Endothelial cell of umbilical vein (primary cell): ENCODE results near the gene NTNG1. TPM values are rescaled to one million over a fixed set of nuclear protein-coding genes. Genes with fewer than 3 reads are reported as not detected.

Experiments
- BruUV-seq: library from RNA; stranded (reverse); fragments of 400-500 nt; replicated peaks from 2 replicates; lab custom pipeline; 2021; lab: Mats Ljungman, UMichigan
- CTCF ChIA-PET: fragments of 300-600, 350-600 bp; sonication (Branson Sonifier 250); formaldehyde crosslinking; loops from one replicate; lab custom pipeline; 2021; ENCODE audit warnings: antibody characterized with exemption, inconsistent platforms; lab: Charles Lee
- POLR2A ChIA-PET: fragments of 300-600, 350-600 bp; sonication (Branson Sonifier 250); formaldehyde crosslinking; loops from one replicate; lab custom pipeline; 2021; ENCODE audit warnings: antibody characterized with exemption, inconsistent platforms; lab: Charles Lee
- DNase-seq: peaks from one replicate; pipeline ENCODE4 v3.0.0-alpha.2; 2011; ENCODE audit warnings: low read depth, low spot score
- FAIRE-seq: peaks from 2 replicates; lab custom pipeline; 2011; peaks lifted over from hg19 to GRCh38; lab: Jason Lieb, UNC
- H2AFZ ChIP-seq: 2 replicates; pipeline ENCODE4 v1.6.0; 2012; ENCODE audit warnings: low read depth, low read length, control low read depth, inconsistent platforms
- H3K27ac ChIP-seq: 2 replicates; pipeline ENCODE4 v1.5.1; 2011; ENCODE audit warnings: low read depth, mild to moderate bottlenecking, control low read depth, low read length, moderate library complexity; ENCODE audit not compliant: insufficient read depth
- H3K27me3 ChIP-seq, 2 experiments: 2 replicates each; pipeline versions ENCODE4 v1.6.0 to v1.6.1; 2011; ENCODE audit warnings: low read length in 2 of 2, mixed read lengths in 1 of 2; ENCODE audit not compliant: control insufficient read depth in 2 of 2, insufficient read depth in 2 of 2
- H3K36me3 ChIP-seq, 2 experiments: 2 replicates in 1 of 2; 3 replicates in 1 of 2; pipeline ENCODE4 v1.5.1; 2011; ENCODE audit warnings: low read length in 2 of 2, mild to moderate bottlenecking in 1 of 2, moderate library complexity in 1 of 2; ENCODE audit not compliant: control insufficient read depth in 2 of 2, insufficient read depth in 2 of 2; ENCODE audit errors: extremely low read depth in 1 of 2
- H3K4me1 ChIP-seq: 3 replicates; pipeline ENCODE4 v1.5.1; 2011; ENCODE audit warnings: mild to moderate bottlenecking, low read length; ENCODE audit not compliant: control insufficient read depth, insufficient read depth; ENCODE audit errors: extremely low read depth
- H3K4me2 ChIP-seq: 2 replicates; pipeline ENCODE4 v1.6.1; 2011; ENCODE audit warnings: low read length, control low read depth, mixed read lengths; ENCODE audit not compliant: insufficient read depth
- H3K4me3 ChIP-seq, 3 experiments: fragments of 200-600 bp in 1 of 3; sonication (generic), shearing (Covaris generic) in 1 of 3; replicated peaks in 1 of 3; 2 replicates each; pipeline ENCODE4 v1.5.1; 2011 to 2016; ENCODE audit warnings: control low read depth in 3 of 3, low read length in 3 of 3, mild to moderate bottlenecking in 2 of 3, inconsistent platforms in 1 of 3, low read depth in 1 of 3, moderate library complexity in 1 of 3; ENCODE audit not compliant: insufficient read depth in 1 of 3
- H3K79me2 ChIP-seq: 2 replicates; pipeline ENCODE4 v1.6.0; 2012; ENCODE audit warnings: low read length, inconsistent platforms; ENCODE audit not compliant: control insufficient read depth, insufficient read depth
- H3K9ac ChIP-seq: replicated peaks from 2 replicates; pipeline ENCODE3; 2011; ENCODE audit warnings: low read length, control low read depth; ENCODE audit not compliant: insufficient read depth; ENCODE audit errors: extremely low read depth
- H3K9me1 ChIP-seq: replicated peaks from 3 replicates; pipeline ENCODE4 v1.6.0; 2011; ENCODE audit warnings: mild to moderate bottlenecking, low read length; ENCODE audit not compliant: control insufficient read depth, insufficient read depth; ENCODE audit errors: extremely low read depth
- H3K9me3 ChIP-seq: replicated peaks from 2 replicates; pipeline ENCODE4 v1.5.1; 2012; ENCODE audit warnings: low read length, inconsistent platforms; ENCODE audit not compliant: control insufficient read depth, insufficient read depth
- H4K20me1 ChIP-seq: replicated peaks from 2 replicates; pipeline ENCODE3; 2011; ENCODE audit warnings: mild to moderate bottlenecking, low read length; ENCODE audit not compliant: control insufficient read depth, insufficient read depth; ENCODE audit errors: extremely low read depth
- FOS ChIP-seq: IDR thresholded peaks from 2 replicates; pipeline ENCODE4 v1.6.1; 2011; ENCODE audit warnings: mild to moderate bottlenecking, low read length, moderate library complexity, borderline replicate concordance; ENCODE audit not compliant: insufficient read depth
- GATA2 ChIP-seq: IDR thresholded peaks from 2 replicates; pipeline ENCODE4 v1.7.0; 2011; ENCODE audit warnings: low read depth, mild to moderate bottlenecking, moderate library complexity, mixed read lengths, low read length; ENCODE audit not compliant: insufficient read length, insufficient read depth
- MAX ChIP-seq: IDR thresholded peaks from 2 replicates; pipeline ENCODE4 v1.6.1; 2011; ENCODE audit not compliant: insufficient read depth, insufficient read length
- POLR2AphosphoS5 ChIP-seq: IDR thresholded peaks from 2 replicates; pipeline ENCODE4 v1.6.1; 2012; ENCODE audit warnings: low read depth, mild to moderate bottlenecking, control low read depth, low read length, moderate library complexity; ENCODE audit not compliant: insufficient read depth
- dilution Hi-C: fragments of 300-500 bp; cut with MboI; formaldehyde crosslinking; loops from one replicate; pipeline ENCODE4 v1.15.0; 2019; ENCODE audit warnings: low sequenced_read_pairs; ENCODE audit not compliant: extremely low pct_ligation_motif_present
- intact Hi-C: fragments of 100-400 bp; cut with micrococcal nuclease; formaldehyde crosslinking; loops from one replicate; pipeline ENCODE4 v1.10.0; 2022
- polyA plus RNA-seq, 4 experiments: library from polyadenylated mRNA; depleted of rRNA in 3 of 4; stranded (reverse) in 3 of 4; unstranded in 1 of 4; fragments of >200 nt; gene quantifications; 2 replicates each; pipeline versions ENCODE4 v1.2.1 to v1.2.3, GENCODE V29; 2011 to 2012; ENCODE audit warnings: missing spikeins in 1 of 4
- total RNA-seq: library from RNA; stranded (reverse); gene quantifications from 2 replicates; pipeline ENCODE4 v1.2.3, GENCODE V29; 2021
- TF ChIP-seq, protein P1 (sequence below), 2 donors: IDR thresholded peaks; 1 replicate in 1 of 2; 2 replicates in 1 of 2; pipeline ENCODE4 v1.5.1; 2011; ENCODE audit warnings: low read length in 2 of 2, mild to moderate bottlenecking in 2 of 2, moderate library complexity in 2 of 2, control low read depth in 1 of 2, inconsistent platforms in 1 of 2, low read depth in 1 of 2; ENCODE audit not compliant: insufficient read depth in 1 of 2; ENCODE audit errors: extremely low read depth in 1 of 2

Gene NTNG1
- total and polyA plus RNA-seq, 2 donors (not counting 3 experiments of a cell fraction or from before 2014, with no cell fraction given) = not detected

DNA sequence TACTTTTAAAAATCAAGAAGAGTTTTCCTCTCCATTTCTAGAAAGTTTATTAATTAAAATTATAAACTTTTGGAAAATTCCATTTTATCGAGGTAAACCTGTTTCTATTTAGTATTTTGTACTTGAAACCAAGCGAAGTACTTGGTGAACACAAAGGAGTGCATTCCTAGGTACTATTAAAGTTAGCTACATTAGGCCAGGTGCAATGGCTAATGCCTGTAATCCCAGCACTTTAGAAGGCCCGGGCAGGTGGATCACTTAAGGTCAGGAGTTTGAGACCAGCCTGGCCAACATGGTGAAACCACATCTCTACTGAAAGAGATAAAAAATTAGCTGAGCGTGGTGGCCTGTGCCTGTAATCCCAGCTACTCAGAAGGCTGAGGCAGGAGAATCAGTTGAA lies 292.2 kb downstream of the NTNG1 start:
- ChIA-PET CTCF (no interaction called here), POLR2A (no interaction called here)
- H3K4me2 ChIP-seq = no peak overlapping the region
- H3K4me3 ChIP-seq = no peak overlapping the region
- H3K9me1 ChIP-seq = no peaks in the 10 kb centered on the region
- no peak overlapping the region for H3K27ac ChIP-seq
- H3K4me1 ChIP-seq = no peaks in the 10 kb centered on the region
- FAIRE-seq (no peak), DNase-seq (no peak)
- H2AFZ ChIP-seq = no peak overlapping the region
- H3K36me3 ChIP-seq = no peaks in the 10 kb centered on the region
- H4K20me1 ChIP-seq = no peaks in the 10 kb centered on the region
- intact Hi-C loops = no loop called here
- dilution Hi-C loops = no loop called here
- no peak overlapping the region for H3K9ac ChIP-seq
- no TSS peak for BruUV-seq
- no peaks in the 10 kb centered on the region for H3K79me2 ChIP-seq
- H3K9me3 ChIP-seq = no peaks in the 10 kb centered on the region
- H3K27me3 ChIP-seq = no peaks in the 10 kb centered on the region
- TF ChIP-seq FOS (no peak), GATA2 (no peak), MAX (no peak), POLR2AphosphoS5 (no peak)
- TF ChIP-seq, protein P1, sequence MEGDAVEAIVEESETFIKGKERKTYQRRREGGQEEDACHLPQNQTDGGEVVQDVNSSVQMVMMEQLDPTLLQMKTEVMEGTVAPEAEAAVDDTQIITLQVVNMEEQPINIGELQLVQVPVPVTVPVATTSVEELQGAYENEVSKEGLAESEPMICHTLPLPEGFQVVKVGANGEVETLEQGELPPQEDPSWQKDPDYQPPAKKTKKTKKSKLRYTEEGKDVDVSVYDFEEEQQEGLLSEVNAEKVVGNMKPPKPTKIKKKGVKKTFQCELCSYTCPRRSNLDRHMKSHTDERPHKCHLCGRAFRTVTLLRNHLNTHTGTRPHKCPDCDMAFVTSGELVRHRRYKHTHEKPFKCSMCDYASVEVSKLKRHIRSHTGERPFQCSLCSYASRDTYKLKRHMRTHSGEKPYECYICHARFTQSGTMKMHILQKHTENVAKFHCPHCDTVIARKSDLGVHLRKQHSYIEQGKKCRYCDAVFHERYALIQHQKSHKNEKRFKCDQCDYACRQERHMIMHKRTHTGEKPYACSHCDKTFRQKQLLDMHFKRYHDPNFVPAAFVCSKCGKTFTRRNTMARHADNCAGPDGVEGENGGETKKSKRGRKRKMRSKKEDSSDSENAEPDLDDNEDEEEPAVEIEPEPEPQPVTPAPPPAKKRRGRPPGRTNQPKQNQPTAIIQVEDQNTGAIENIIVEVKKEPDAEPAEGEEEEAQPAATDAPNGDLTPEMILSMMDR (IDR thresholded peaks at IDR 0.05; ENCODE audit: extremely low read depth in 1 of 2, insufficient read depth in 1 of 2, low read depth in 1 of 2, low read length in 2 of 2) = no peak
